Measurements from ENCODE around the gene RHBDD3.

Gene RHBDD3

DNA sequence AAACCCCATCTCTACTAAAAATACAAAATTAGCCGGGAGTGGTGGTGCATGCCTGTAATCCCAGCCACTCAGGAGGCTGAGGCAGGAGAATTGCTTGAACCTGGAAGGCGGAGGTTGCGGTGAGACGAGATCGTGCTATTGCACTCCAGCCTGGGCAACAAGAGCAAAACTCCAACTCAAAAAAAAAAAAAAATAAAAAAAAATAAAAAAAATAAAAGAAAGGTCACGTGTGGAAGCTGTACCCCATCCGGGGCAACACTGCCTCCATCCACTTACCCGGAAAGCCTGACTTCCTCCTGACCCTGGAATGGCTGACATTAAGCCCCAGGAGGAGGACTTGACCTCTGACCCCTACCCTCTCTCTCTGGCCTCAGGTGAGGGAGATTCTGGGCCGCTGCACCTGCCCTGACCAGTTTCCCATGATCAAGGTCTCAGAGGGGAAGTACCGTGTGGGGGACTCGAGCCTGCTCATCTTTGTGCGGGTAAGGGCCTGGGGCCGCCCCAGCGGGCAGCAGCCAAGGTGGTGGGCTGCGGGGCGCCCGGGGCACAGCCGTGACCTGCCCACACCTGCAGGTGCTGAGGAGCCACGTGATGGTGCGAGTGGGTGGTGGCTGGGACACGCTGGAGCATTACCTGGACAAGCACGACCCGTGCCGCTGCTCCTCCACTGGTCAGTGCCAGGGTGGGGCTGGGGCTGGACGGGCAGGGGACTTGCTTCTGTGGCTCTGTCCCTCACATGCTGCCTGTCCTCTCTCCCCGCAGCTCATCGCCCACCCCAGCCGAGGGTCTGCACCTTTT, 42.5 kb upstream of the RHBDD3 start:
- Mint-ChIP-seq H3K9me3 (no peaks in the 10 kb centered on the region), H3K4me3 (no peak overlapping the region), H3K27me3 (peaks cover 39% of the 10 kb centered on the region), H3K36me3 (ENCODE audit: insufficient read depth) (peaks cover 11% of the 10 kb centered on the region), H3K4me1 (peaks cover 30% of the 10 kb centered on the region), H3K27ac (ENCODE audit: low read depth) (no peak overlapping the region)
- DNase-seq (ENCODE audit: low spot score in 2 of 2) (no peak), ATAC-seq (replicated peaks; ENCODE audit: extremely low read depth, poor library complexity, severe bottlenecking) (no peak)

DNA sequence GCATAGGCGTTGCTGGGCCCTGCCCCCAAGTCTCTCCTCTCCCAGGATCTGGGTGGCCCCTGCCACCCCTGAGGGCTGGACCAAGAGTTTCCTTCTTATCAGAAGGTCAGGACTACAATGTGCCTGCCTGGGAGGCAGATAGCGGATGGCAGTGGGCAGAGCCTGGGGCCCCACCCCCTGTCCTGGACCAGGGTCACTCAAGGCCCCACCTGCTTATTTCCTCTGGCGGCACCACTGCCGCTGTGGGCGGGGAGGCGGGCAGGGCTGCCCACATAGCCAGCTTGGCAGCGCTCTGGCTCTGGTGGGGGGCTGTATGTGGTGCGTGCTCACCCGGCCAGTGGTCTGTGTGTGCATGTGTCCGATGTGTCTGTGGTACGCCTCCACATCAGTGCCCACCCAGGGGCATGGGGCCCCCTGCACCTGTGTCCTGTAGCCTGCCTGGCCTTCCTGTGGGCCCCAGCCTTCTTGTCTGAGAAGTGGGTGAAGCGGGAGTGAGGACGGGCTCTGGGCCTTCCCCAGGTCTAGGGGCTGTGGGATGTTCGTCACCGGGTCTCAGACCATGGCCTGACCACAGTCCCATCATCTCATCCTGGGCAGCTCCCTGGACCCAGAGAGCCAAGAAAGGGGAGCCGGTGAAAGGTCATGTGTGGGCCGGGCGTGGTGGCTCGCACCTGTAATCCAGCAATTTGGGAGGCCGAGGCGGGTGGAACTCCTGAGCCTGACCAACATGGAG, 41.7 kb upstream of the RHBDD3 start:
- H3K4me3 Mint-ChIP-seq = no peak overlapping the region
- peaks cover 42% of the 10 kb centered on the region for H3K27me3 Mint-ChIP-seq
- no peak for DNase-seq (ENCODE audit: low spot score in 2 of 2)
- H3K4me1 Mint-ChIP-seq = peaks cover 27% of the 10 kb centered on the region
- H3K9me3 Mint-ChIP-seq = no peaks in the 10 kb centered on the region
- H3K27ac Mint-ChIP-seq (ENCODE audit: low read depth) = no peak overlapping the region
- no peak for ATAC-seq (replicated peaks; ENCODE audit: extremely low read depth, poor library complexity, severe bottlenecking)
- peaks cover 14% of the 10 kb centered on the region for H3K36me3 Mint-ChIP-seq (ENCODE audit: insufficient read depth)

DNA sequence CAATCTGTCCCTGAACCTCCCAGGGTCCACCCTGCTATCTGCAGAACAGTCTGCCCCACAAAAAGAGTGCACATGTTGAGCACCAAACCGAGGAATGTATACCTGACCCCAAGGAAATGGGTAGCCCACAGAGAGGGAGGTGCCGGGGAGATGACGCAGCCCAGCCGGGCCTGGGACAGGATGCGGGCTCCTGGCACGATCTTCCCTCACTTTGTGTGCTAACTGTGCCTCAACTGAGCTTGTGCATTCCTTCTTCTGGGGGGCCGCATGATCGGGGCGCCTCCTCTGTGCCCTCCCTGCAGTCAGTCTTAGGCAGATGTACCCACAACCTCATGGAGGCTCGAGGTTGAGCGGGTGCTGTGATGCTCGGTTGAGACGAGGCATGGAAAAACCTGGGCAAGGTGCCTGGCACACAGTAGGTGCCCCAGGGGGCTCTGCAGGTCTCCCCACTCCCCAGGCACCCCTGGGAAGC, 41.0 kb upstream of the RHBDD3 start:
- DNase-seq (ENCODE audit: low spot score in 2 of 2) = no peak
- H3K27ac Mint-ChIP-seq (ENCODE audit: low read depth) = no peak overlapping the region

GRCh38 chr22:29308148-29308790, 40.5 kb upstream of the RHBDD3 start:
- no peaks in the 10 kb centered on the region for H3K9me3 Mint-ChIP-seq
- no peak overlapping the region for H3K27ac Mint-ChIP-seq (ENCODE audit: low read depth)
- H3K36me3 Mint-ChIP-seq (ENCODE audit: insufficient read depth) = peaks cover 11% of the 10 kb centered on the region
- H3K4me1 Mint-ChIP-seq = peaks cover 17% of the 10 kb centered on the region
- peaks cover 31% of the 10 kb centered on the region for H3K27me3 Mint-ChIP-seq
- DNase-seq (ENCODE audit: low spot score in 2 of 2) = no peak
- no peak for ATAC-seq (replicated peaks; ENCODE audit: extremely low read depth, poor library complexity, severe bottlenecking)
- H3K4me3 Mint-ChIP-seq = peak overlapping the region; percentile 45

More for the DNA sequence above, 41.0 kb upstream of the RHBDD3 start:
- peak; percentile 66 for ATAC-seq (replicated peaks; ENCODE audit: extremely low read depth, poor library complexity, severe bottlenecking)
- peaks cover 11% of the 10 kb centered on the region for H3K36me3 Mint-ChIP-seq (ENCODE audit: insufficient read depth)
- H3K4me3 Mint-ChIP-seq = peak overlapping the region; percentile 45
- H3K4me1 Mint-ChIP-seq = peaks cover 20% of the 10 kb centered on the region
- no peaks in the 10 kb centered on the region for H3K9me3 Mint-ChIP-seq
- peaks cover 37% of the 10 kb centered on the region for H3K27me3 Mint-ChIP-seq

DNA sequence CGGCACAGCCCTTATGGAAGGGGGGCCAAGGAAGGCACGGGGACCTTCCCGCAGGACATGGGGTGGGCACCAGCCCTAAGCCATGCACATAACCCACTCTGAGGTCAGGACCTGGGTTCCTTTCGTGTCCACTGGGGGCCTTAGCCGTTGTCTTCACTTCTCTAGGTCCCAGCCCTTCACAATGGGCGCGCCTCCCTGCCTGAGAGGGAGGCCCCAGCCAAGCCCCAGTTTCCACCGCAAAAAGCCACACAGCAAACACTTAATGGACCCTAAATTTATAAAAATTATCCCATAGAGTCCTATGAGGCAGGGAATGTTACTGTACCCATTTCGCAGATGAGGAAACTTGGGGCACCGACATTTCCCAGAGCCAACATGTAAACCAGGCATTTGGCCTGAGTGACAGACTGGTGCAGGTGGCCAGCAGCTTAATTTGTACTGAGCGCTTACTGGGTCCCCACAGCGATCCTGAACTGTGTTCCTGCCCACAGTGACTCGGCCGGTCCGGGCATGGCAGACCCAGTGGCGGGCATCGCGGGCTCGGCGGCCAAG, 39.9 kb upstream of the RHBDD3 start:
- peak overlapping the region; percentile 75 for H3K4me3 Mint-ChIP-seq
- peaks cover 17% of the 10 kb centered on the region for H3K4me1 Mint-ChIP-seq
- ATAC-seq (replicated peaks; ENCODE audit: extremely low read depth, poor library complexity, severe bottlenecking) (no peak), DNase-seq (ENCODE audit: low spot score in 2 of 2) (no peak)
- H3K27ac Mint-ChIP-seq (ENCODE audit: low read depth) = no peak overlapping the region
- H3K36me3 Mint-ChIP-seq (ENCODE audit: insufficient read depth) = peaks cover 9% of the 10 kb centered on the region
- H3K27me3 Mint-ChIP-seq = peaks cover 25% of the 10 kb centered on the region
- no peaks in the 10 kb centered on the region for H3K9me3 Mint-ChIP-seq

DNA sequence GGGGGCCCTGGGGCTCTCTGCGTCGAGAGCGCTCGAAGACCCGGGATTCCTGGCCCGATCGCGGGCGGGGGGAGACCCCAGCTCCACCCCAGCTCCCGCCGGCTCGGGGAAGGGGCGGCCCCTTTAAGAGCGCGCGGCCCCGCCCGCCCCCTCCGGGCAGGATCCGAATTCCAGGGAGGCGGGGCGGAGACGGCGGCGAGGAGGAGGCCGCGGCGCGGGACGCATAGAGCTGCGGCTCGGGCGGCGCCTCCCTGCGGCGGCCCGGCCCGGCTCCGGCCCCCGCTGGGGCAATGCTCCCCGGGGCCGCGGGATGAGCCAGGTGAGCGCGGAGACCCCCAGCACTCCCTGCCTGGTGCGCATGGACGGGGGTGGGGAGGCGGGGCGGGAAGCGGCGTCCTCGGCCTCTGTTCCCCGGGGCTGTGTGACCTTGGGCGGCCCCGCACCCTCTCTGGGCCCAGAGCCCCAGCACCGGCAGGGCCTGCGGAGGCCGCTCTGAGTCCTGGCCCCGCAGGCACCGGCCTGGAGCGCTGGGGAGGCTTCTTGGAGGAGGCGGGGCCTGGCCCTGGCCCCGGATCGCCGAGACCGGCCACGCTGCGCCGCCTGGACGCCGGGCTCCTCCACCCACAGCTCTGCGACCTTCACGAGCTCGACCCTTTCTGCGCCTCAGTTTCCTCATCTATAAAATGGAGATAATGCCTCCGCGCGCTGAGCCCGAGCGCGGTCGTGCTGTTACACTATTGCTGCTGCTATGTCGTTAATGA, 39.2 kb upstream of the RHBDD3 start:
- Mint-ChIP-seq H3K27me3 (peaks cover 19% of the 10 kb centered on the region), H3K4me1 (peaks cover 17% of the 10 kb centered on the region), H3K9me3 (no peaks in the 10 kb centered on the region), H3K36me3 (ENCODE audit: insufficient read depth) (peaks cover 9% of the 10 kb centered on the region), H3K4me3 (peak overlapping the region; percentile 79), H3K27ac (ENCODE audit: low read depth) (no peak overlapping the region)
- peak; percentile 12 for ATAC-seq (replicated peaks; ENCODE audit: extremely low read depth, poor library complexity, severe bottlenecking)
- DNase-seq (ENCODE audit: low spot score in 2 of 2) = no peak

DNA sequence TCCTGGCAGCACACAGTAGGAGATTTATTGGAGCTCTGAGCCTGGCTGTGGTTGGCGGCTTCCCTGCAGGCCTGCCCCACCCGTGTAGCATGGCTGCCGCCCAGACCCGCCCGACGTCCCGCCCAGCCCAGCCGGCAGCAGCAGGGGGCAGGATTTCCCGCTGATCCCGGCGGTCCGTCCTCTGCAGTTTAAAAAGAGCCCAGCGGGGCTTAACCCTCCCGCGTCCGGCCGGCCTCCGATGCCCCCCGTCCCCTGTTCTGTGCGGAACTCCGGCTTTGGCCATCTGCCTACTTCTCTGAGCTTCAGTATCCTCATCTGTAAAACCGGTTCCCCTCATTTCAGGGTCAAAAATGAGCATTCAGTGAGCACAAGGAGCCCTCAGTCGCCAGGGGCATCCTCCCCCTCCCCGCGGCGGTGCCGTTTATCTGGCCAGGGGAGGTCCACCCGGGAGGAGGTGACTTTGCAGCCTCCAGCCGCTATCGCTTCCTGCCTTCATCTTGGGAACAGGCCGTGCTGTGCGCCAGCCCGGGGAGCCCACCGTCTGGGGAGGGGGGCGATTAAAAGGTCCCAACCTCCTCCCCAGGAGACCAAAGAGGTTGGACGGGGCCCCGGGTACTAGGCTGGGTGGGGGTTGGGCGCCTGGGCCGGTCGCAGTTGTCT, 38.5 kb upstream of the RHBDD3 start, which contains the start of gene GAS2L1:
TSS of gene GAS2L1 (plus strand) at position 476 of the 660 bp plus-strand sequence. CDS start 1,456 bp downstream, outside the sequence.
- ATAC-seq (replicated peaks; ENCODE audit: extremely low read depth, poor library complexity, severe bottlenecking) (peak; percentile 27), DNase-seq (ENCODE audit: low spot score in 2 of 2) (no peak)
- no peaks in the 10 kb centered on the region for H3K9me3 Mint-ChIP-seq
- H3K27me3 Mint-ChIP-seq = peaks cover 14% of the 10 kb centered on the region
- H3K36me3 Mint-ChIP-seq (ENCODE audit: insufficient read depth) = peaks cover 11% of the 10 kb centered on the region
- peaks cover 18% of the 10 kb centered on the region for H3K4me1 Mint-ChIP-seq
- H3K4me3 Mint-ChIP-seq = peak within 1 kb of the TSS; percentile 79
- peak within 1 kb of the TSS; percentile 74 for H3K27ac Mint-ChIP-seq (ENCODE audit: low read depth)

DNA sequence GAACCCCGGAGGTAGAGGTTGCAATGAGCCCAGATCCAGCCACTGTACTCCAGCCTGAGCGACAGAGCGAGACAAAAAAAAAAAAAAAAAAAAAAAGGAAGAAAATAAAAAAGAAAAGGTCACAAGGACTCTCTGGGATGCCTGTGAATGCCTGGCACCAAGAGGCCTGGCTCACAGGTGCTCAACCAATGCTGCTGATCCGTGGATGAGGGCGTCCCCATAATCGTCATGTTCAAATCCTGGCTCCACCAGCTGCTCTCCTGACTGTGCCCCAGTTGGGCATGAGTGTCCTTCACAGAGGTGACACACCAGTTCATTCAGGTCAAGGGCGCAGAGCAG, 38.0 kb upstream of the RHBDD3 start:
- Mint-ChIP-seq H3K9me3 (no peaks in the 10 kb centered on the region), H3K27me3 (peaks cover 14% of the 10 kb centered on the region), H3K27ac (ENCODE audit: low read depth) (peak overlapping the region; percentile 74), H3K4me3 (peak overlapping the region; percentile 79), H3K4me1 (peaks cover 19% of the 10 kb centered on the region), H3K36me3 (ENCODE audit: insufficient read depth) (peaks cover 15% of the 10 kb centered on the region)
- ATAC-seq (replicated peaks; ENCODE audit: extremely low read depth, poor library complexity, severe bottlenecking) (no peak), DNase-seq (ENCODE audit: low spot score in 2 of 2) (no peak)

DNA sequence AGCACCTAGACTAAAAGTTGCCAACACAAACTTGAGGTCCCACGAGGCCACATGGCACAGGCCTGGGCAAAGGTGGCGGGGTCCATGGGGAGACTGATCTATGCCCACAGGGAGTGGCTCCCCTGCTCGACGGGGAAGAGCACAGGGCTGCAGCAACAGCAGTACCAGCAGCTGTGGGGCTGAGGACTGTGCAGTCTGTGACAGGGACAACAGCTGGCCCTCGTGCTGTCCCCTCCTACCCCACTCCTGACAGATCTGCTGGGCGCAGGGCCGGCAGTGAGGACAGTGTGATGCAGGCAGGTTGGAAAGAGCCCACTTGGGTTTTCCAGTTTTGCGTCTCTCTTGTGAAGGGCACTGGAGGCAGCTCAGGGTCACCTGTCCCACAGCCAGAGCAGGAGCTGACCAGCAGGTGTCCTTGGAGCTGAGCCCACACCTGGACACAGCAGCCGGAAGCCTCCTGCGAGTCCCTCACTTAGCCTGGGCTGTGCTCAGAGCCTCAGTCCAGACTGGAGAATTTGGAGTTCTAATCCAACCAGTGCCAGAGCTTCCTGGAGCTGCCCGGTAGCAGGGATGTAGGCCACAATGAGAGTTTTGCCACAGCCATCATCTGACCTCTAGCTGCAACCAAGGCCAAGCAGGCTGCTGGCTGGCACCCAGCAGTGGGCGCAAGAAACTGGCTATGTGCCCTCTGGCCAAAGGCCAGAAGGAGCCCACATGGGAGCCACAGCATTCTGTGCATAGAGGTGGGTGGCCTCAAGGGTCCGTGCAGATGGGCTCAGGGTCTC, 35.1 kb upstream of the RHBDD3 start:
- H3K27me3 Mint-ChIP-seq = peaks cover 14% of the 10 kb centered on the region
- peaks cover 38% of the 10 kb centered on the region for H3K36me3 Mint-ChIP-seq (ENCODE audit: insufficient read depth)
- no peaks in the 10 kb centered on the region for H3K9me3 Mint-ChIP-seq
- H3K4me1 Mint-ChIP-seq = peaks cover 29% of the 10 kb centered on the region
- no peak overlapping the region for H3K4me3 Mint-ChIP-seq
- H3K27ac Mint-ChIP-seq (ENCODE audit: low read depth) = no peak overlapping the region
- ATAC-seq (replicated peaks; ENCODE audit: extremely low read depth, poor library complexity, severe bottlenecking) (no peak), DNase-seq (ENCODE audit: low spot score in 2 of 2) (no peak)

DNA sequence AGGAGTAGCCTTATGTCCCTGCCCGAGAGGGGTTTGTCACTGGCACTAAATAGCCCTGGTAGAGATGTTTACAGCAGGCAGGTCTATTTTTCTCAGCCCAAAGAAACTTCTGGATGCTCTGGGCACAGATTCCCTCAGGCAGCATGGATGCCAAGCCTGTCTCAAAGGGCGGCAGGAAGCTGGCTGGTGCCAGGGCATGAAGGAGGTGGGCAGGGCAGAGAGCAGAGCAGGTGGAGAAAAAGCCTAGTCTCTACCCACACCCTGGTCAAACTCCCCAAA, 34.6 kb upstream of the RHBDD3 start:
- H3K27ac Mint-ChIP-seq (ENCODE audit: low read depth) = no peak overlapping the region
- H3K4me3 Mint-ChIP-seq = no peak overlapping the region

DNA sequence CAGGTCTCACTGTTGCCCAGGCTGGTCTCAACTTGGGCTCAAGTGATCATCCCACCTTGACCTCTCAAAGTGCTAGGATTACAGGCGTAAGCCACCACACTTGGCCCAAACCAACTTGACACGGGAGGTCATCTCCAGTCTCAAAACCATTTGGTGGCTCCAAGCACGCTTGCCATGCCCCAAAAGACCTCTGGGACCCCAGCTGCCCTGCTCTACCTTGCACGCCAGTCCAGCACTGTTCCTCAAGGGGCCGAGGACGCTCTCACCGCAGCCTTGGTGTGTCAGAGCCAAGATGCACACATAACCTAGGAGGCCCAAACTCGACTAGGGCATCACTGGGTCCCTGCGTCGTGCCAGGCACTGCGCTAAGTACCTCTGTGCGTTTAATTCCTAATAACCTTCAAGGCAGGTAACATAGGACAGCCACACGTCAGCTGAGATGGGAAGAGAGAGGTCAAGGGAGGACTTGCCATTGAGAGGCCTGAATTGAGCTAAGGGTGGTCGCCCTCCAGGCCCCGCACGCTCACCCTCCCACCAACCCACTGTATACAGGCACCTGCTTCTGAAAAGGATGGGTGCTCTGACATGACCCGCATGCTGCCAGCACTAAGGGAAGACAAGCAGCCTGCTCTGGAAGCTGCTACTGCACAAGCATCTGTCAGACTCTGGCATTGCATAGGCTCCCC, 34.1 kb upstream of the RHBDD3 start:
- no peak overlapping the region for H3K4me3 Mint-ChIP-seq
- no peaks in the 10 kb centered on the region for H3K9me3 Mint-ChIP-seq
- H3K36me3 Mint-ChIP-seq (ENCODE audit: insufficient read depth) = peaks cover 46% of the 10 kb centered on the region
- no peak overlapping the region for H3K27ac Mint-ChIP-seq (ENCODE audit: low read depth)
- H3K4me1 Mint-ChIP-seq = peaks cover 33% of the 10 kb centered on the region
- peaks cover 14% of the 10 kb centered on the region for H3K27me3 Mint-ChIP-seq
- ATAC-seq (replicated peaks; ENCODE audit: extremely low read depth, poor library complexity, severe bottlenecking) (no peak), DNase-seq (ENCODE audit: low spot score in 2 of 2) (no peak)

More for the DNA sequence above, 34.6 kb upstream of the RHBDD3 start:
- Mint-ChIP-seq H3K27me3 (peaks cover 14% of the 10 kb centered on the region), H3K9me3 (no peaks in the 10 kb centered on the region), H3K36me3 (ENCODE audit: insufficient read depth) (peaks cover 42% of the 10 kb centered on the region), H3K4me1 (peaks cover 33% of the 10 kb centered on the region)
- DNase-seq (ENCODE audit: low spot score in 2 of 2) (no peak), ATAC-seq (replicated peaks; ENCODE audit: extremely low read depth, poor library complexity, severe bottlenecking) (no peak)
